Measurements from ENCODE around the gene HOXA3.
A peak's percentile ranks its signal among the peaks of the same experiment; 100 is the strongest.

HOXA3 gene

GRCh38 chr7:27099453-27100370 lies 52.7 kb downstream of the HOXA3 start:
- no peak for DNase-seq

GRCh38 chr7:27098578-27099451 lies 53.6 kb downstream of the HOXA3 start:
- no peak for DNase-seq

DNA sequence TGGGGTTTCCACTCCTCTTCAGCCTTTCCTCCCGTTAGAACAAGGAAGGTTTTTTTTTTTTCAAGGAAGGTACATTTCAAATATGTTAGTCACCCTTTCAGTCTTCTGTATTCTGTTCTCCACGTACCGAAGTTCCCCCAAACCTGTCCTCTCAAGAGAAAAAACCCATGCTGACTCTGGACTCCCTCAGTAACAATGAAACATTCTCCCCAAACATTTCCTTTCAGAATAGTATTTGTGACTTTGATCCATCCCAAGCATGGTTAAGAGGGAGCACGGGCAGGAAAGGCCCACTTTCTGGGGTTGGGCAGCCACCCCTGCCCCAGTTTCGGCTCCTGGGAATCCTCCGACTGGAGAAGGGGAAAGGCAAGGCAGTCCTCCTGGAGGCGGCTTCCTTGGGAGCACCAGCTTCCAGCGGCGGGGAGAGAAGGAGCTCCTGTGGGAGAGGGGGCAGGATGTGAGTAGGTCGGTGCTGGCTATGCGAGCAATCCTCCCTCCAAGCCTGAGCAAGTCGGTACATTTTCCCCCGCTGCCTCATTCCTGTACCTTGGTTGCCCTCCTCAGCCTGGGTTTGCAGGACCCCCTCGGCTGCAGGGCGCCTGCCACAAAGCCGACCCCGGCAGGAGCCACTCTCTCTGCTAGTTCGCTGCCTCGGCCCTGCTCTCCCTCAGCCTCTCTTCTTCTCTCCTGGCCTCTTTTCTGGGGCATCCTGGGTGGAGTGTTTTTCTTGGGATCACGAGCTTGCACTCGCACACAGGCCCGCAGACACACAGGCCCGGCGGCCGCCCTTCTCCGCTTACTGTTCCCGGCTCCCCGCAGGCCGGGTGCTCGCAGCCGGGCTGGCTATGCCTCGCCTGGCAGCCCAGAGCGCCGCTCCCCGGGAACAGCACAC lies 54.5 kb downstream of the HOXA3 start:
- no peak for DNase-seq

DNA sequence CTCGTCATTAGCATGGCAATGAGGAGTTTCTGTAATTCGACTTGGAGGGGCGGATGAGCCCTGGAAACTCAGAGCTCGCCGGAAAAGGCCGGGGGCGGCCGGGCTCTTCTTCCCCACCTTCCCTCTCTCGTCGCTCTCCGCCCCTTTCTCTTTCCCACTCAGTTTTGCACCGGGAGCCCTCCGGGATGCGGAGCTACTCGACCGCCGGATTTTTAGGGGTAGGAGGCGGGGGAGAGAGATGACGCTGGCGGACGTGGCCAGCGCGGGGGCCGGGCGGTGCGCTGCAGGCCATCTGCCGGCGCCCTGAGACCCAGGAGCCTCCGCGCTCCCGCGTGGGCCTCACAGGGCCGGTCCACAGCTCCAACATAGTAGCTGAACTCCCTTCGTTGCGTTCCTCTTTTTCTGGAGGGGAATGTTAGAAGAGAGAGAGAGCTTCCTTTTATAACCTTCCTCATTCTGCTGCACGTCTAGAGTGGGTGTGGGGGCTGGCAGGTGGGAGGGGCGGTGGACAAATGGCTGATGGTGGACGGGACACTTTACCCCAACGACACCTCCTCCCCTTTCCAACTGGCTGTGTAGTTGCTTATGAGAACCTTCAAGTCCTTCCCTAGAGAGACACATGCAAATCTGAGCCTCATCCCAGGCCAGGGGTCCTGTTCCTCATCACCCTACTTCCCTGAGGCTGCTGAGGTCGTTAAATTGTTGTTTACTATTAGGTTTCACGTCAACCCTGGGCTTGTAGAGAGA lies 55.4 kb downstream of the HOXA3 start:
- DNase-seq = peak; percentile 24

- peak; percentile 87 for DNase-seq
These were observed 56.3 kb downstream of the HOXA3 start, which contains the start of gene HOXA1 for GRCh38 chr7:27095897-27096767. Gene HOXA1 (minus strand): TSS chr7:27096000. CDS start chr7:27095912, 88 bp downstream.

GRCh38 chr7:27095050-27095896 lies 57.1 kb downstream of the HOXA3 start:
- DNase-seq = no peak

DNA sequence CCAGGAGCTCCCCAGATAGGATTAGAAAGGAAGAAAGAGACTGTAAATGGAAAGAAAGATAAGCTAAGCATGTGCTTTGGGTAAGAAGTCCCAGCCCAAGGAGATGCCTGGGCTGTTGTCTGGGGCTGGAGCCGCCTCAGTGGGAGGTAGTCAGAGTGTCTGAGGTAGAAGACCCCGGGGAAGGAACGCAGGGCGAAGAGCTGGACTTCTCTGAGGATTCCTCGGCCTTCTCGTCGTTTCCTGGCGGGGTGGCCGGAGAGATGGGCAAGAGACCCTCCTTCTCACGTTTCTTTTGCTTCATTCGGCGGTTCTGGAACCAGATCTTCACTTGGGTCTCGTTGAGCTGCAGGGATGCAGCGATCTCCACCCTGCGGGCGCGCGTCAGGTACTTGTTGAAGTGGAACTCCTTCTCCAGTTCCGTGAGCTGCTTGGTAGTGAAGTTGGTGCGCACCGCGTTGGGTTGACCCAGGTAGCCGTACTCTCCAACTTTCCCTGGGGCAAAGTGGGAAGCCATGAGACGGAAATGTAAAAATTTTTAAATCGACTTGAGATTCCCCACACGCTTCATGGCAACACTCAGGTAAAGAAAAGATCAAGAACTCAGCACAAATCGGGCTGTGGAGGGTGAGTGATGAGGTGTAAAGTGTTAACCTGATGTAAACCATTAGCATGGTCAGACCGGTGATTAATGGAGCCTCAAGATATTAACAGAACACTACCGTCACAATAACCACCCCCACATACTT lies 57.9 kb downstream of the HOXA3 start:
- no peak for DNase-seq

DNA sequence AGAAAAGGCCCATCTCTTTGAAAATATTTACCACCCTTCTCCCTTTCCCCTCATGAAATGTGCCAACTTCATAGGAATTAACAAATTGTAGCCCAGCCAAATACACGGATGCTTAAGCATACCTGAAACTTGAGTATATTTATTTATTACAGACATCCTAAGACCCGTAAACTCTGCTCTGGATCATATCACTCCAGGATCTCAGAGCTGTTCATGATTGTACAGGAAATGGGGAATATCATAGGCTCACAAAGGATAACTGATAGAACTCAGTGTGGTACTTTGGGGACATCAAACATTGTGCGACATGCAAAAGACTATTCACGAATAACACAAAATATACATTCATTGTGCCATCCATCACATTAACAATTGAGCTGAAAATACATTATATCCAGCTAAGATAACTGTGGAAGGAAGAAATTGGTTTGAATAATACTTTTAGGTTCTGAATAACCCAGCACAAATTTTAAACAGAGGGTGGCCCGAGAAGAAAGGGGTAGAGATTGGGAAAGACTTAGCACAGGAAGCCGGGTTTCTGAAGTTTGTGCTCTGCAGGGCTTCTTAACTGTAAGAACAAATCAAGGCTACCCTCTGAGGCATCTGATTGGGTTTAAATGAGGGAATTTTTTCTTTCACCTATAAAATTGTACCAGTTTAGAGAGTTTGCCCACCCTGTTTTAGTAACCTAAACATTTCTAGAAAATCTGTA lies 59.0 kb downstream of the HOXA3 start:
- DNase-seq = no peak

GRCh38 chr7:27092819-27093110 lies 59.6 kb downstream of the HOXA3 start:
- DNase-seq = no peak

DNA sequence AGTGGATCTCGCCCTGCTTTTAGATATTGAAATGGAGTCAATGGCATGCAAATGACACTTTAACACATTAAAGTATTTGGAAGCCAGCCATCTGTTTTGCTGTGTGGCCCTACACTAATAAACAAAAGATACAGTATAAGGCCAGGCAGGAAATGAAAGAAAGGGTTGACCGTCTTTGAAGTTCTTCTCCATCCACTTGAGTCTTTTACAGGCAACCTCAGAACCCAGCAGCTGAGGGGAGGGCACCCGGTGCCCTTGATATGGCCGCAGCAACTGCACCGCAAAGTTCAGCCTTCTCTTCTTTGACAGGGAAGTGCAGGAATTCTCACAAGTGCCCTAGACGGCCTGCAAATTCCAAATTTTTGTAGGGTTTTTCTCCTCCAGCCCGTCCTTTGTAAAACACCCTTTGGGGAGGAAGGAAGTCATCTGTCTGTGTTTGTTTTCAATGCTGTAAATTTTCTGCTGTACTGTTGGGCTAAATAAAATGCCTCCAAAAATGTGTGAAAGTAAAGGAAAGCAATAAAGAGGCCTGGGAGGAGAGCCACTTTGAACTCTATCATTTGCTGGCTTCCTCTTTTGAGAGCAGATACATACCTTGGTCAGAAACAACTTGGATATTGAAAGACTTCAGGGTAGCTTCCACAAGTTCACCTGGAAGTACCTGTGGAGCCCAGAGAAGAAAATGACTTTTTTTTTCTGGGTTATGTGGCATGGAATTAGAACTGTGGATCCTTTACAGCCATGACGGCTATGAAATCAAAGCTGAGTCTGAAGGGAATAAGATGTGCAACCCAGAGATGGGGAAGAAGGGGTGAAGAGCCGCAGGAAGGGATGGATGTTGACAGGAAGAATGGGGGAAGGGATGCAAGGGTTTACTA lies 60.2 kb downstream of the HOXA3 start:
- DNase-seq = no peak

DNA sequence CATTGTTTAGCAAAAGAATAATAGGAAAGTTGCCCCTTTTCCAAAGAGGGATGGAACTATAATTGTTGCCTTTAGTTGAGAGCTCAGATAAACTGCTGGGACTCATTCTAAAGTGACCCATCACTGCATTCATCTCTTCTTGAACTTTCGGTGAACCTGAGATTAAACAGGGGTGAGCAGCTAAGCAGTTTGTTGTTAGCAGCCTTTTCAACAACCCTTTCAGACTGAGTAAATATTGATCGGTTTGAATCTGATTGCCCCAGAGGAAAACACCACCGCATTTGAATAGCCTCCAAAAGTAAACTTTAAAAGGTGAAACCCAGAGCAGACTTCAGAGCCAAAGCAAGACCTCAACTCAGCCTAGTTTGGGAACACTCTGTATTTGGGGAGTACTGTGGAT lies 61.3 kb downstream of the HOXA3 start:
- peak; percentile 37 for DNase-seq

DNA sequence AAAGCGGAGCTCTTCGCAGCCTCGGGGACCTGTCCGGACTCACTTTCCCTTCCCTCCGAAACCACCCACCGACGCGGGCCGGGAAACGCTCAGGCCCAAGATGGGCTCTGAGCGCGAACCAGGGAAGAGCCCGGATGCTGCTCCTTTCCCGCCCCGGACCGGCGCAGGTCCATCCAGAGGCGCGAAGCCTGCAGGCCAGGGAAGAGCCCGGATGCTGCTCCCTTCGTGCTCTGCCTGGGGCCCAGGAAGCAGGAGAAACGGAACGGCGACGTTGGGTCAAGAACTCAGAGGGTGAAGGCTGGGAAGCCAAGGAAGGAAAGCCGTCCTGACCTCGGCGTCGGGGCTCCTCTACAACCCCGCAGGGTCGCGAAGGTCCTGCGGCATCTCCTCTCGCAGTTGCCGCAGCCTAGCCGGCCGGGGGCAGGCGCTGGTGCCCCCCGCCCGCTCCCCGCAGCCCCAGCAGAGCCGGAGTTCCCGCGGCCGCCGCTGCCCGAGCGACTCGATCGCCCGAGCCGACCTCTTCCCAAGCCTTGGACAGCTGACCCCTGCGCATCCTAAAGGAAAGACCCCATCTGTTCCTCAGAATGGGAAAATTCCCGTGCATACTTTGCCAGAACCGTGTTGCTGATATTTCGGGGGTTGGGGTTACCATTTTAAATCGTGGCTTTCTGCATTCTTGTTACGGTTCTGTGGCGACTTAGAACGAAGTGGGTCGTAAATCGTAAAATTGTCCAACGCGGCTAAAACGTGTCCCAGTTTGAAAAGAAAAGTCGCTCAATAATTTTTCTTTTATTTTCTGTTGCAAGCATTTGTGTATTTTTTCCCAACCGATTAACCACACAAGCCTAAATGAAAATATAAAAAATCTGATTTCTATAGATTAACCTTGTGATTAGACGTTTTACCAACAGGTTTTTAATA lies 64.1 kb downstream of the HOXA3 start:
- DNase-seq = no peak

DNA sequence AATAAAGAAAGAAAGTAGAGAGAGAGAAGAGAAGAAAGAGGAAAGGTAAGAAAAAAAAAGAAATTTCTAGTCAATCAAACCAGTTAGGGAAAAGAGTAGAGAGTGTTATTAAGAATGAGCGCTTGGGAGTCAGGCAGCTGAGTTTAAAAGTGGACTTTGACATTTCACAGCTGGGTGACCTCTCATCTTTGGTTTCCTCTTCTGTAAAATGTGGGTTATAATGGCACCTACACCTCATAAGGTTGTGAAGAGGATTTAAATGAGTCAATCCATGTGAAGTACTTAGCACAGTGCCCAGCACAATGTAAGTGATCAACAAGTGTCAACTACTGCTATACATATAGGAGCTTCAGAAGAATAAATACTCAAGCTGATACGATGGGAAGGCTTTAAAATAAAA lies 68.7 kb downstream of the HOXA3 start:
- DNase-seq = peak; percentile 8

- no peak for DNase-seq
These were observed 70.2 kb downstream of the HOXA3 start for GRCh38 chr7:27082171-27082570.

- no peak for DNase-seq
These were observed 71.4 kb downstream of the HOXA3 start for GRCh38 chr7:27080844-27081436.

All from NCI-H345 (cell line).